ENCODE measurements around the gene ZYG11B. TPM values are rescaled to one million over a fixed set of nuclear protein-coding genes. Genes with fewer than 3 reads are reported as not detected.

ZYG11B gene
- total and polyA plus RNA-seq, 9 of the 15 experiments (the other 6 are each of a cell fraction or from before 2014, with no cell fraction given) = 4.9 to 22.2 (median 12.2) TPM

DNA sequence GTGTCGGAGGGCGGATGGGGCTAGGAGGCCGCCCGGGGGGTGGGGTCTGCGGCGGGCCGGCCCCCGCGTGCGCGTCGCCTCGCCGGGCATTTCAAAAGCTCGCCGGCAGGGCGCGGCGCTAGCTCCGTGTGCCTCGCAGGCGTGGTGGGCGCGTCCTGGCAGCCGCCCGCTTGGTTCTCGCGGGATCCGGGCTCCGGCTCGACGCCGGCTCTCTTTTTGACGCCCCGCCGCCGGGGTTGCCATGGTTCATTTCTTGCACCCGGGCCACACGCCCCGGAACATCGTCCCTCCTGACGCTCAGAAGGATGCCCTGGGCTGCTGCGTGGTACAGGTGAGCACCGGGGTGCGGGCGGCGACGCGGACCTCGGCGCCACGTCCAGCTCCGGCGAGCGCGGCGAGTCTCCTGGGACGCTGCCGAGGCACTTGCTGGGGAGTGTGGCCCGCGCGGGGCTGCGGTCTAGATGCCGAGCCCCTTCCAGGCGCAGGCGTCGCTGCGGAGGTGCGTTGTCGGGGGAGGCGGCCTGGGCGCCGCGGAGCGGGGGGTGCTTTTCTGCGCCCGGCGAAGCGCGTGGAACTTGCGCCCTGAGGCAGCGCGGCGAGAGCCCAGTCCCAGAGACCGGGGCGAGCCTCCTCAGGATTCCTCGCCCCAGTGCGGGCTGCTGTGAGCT lies 116.5 kb downstream of the ZYG11B start, which contains the start of gene ZYG11A (continued):
- TF ChIP-seq, protein P1, sequence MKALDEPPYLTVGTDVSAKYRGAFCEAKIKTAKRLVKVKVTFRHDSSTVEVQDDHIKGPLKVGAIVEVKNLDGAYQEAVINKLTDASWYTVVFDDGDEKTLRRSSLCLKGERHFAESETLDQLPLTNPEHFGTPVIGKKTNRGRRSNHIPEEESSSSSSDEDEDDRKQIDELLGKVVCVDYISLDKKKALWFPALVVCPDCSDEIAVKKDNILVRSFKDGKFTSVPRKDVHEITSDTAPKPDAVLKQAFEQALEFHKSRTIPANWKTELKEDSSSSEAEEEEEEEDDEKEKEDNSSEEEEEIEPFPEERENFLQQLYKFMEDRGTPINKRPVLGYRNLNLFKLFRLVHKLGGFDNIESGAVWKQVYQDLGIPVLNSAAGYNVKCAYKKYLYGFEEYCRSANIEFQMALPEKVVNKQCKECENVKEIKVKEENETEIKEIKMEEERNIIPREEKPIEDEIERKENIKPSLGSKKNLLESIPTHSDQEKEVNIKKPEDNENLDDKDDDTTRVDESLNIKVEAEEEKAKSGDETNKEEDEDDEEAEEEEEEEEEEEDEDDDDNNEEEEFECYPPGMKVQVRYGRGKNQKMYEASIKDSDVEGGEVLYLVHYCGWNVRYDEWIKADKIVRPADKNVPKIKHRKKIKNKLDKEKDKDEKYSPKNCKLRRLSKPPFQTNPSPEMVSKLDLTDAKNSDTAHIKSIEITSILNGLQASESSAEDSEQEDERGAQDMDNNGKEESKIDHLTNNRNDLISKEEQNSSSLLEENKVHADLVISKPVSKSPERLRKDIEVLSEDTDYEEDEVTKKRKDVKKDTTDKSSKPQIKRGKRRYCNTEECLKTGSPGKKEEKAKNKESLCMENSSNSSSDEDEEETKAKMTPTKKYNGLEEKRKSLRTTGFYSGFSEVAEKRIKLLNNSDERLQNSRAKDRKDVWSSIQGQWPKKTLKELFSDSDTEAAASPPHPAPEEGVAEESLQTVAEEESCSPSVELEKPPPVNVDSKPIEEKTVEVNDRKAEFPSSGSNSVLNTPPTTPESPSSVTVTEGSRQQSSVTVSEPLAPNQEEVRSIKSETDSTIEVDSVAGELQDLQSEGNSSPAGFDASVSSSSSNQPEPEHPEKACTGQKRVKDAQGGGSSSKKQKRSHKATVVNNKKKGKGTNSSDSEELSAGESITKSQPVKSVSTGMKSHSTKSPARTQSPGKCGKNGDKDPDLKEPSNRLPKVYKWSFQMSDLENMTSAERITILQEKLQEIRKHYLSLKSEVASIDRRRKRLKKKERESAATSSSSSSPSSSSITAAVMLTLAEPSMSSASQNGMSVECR (CRISPR knock-in tag; IDR thresholded peaks at IDR 0.05) = peak; percentile 90
- no peak for TF ChIP-seq CREBBP (IDR thresholded peaks at IDR 0.05; ENCODE audit: low read depth, low read length)
- TF ChIP-seq ATF1 (CRISPR knock-in tag; IDR thresholded peaks at IDR 0.05) = peak; percentile 9; the same call in 1 of the 2 replicates
- TF ChIP-seq ATF1 (tag; IDR thresholded peaks at IDR 0.05) = peak; percentile 90
- no peak; the same call in 1 of the 2 replicates for TF ChIP-seq PML (IDR thresholded peaks at IDR 0.05; ENCODE audit: low read length)
- TF ChIP-seq CCNT2 (IDR thresholded peaks at IDR 0.05; ENCODE audit: borderline replicate concordance, extremely low read depth, insufficient read length, low read depth, low read length) = peak; percentile 88
- TF ChIP-seq ZNF197 (CRISPR knock-in tag; IDR thresholded peaks at IDR 0.05; ENCODE audit: low read depth) = no peak; the same call in 1 of the 2 replicates
- no peak for TF ChIP-seq POLR3A (IDR thresholded peaks at IDR 0.05; ENCODE audit: borderline replicate concordance, extremely low read depth, insufficient read depth, insufficient read length)
- no peak for TF ChIP-seq ZFP36 (IDR thresholded peaks at IDR 0.05; ENCODE audit: low read depth, low read length, partially characterized antibody)
- peak; percentile 83; the same call in 1 of the 2 replicates for TF ChIP-seq ZBTB1 (CRISPR knock-in tag; IDR thresholded peaks at IDR 0.05; ENCODE audit: borderline replicate concordance, low read depth)
- TF ChIP-seq TRIM24 (IDR thresholded peaks at IDR 0.05) = peak in 1 of 2 experiments; percentile 63; a peak in 1 of 4 replicates
- TF ChIP-seq, protein P2, sequence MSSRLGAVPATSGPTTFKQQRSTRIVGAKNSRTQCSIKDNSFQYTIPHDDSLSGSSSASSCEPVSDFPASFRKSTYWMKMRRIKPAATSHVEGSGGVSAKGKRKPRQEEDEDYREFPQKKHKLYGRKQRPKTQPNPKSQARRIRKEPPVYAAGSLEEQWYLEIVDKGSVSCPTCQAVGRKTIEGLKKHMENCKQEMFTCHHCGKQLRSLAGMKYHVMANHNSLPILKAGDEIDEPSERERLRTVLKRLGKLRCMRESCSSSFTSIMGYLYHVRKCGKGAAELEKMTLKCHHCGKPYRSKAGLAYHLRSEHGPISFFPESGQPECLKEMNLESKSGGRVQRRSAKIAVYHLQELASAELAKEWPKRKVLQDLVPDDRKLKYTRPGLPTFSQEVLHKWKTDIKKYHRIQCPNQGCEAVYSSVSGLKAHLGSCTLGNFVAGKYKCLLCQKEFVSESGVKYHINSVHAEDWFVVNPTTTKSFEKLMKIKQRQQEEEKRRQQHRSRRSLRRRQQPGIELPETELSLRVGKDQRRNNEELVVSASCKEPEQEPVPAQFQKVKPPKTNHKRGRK (tag; IDR thresholded peaks at IDR 0.05) = no peak
- TF ChIP-seq ZNF778 (CRISPR knock-in tag; IDR thresholded peaks at IDR 0.05) = no peak
- TF ChIP-seq POU5F1 (IDR thresholded peaks at IDR 0.05; ENCODE audit: borderline replicate concordance, low read depth, low read length, partially characterized antibody) = no peak
- TF ChIP-seq, protein P3, sequence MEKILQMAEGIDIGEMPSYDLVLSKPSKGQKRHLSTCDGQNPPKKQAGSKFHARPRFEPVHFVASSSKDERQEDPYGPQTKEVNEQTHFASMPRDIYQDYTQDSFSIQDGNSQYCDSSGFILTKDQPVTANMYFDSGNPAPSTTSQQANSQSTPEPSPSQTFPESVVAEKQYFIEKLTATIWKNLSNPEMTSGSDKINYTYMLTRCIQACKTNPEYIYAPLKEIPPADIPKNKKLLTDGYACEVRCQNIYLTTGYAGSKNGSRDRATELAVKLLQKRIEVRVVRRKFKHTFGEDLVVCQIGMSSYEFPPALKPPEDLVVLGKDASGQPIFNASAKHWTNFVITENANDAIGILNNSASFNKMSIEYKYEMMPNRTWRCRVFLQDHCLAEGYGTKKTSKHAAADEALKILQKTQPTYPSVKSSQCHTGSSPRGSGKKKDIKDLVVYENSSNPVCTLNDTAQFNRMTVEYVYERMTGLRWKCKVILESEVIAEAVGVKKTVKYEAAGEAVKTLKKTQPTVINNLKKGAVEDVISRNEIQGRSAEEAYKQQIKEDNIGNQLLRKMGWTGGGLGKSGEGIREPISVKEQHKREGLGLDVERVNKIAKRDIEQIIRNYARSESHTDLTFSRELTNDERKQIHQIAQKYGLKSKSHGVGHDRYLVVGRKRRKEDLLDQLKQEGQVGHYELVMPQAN (IDR thresholded peaks at IDR 0.05; ENCODE audit: borderline replicate concordance) = no peak
- TF ChIP-seq SPI1 (IDR thresholded peaks at IDR 0.05; ENCODE audit: borderline replicate concordance, low read depth, low read length) = no peak
- TF ChIP-seq ATF7 (IDR thresholded peaks at IDR 0.05) = peak; percentile 69
- no peak for TF ChIP-seq ZNF445 (CRISPR knock-in tag; IDR thresholded peaks at IDR 0.05; ENCODE audit: low read depth)
- TF ChIP-seq NR3C1 (CRISPR knock-in tag; IDR thresholded peaks at IDR 0.05) = peak; percentile 74
- peak; percentile 82 for TF ChIP-seq U2AF1 (optimal IDR thresholded peaks at IDR 0.05; ENCODE audit: low read depth, low read length)
- TF ChIP-seq FOS (IDR thresholded peaks at IDR 0.05; ENCODE audit: extremely low read depth, insufficient read length) = no peak
- no peak for TF ChIP-seq GATAD2A (IDR thresholded peaks at IDR 0.05)

Data from K562 (cell line).